ENCODE measurements around the gene MRPL28.

- no peak for TF ChIP-seq CTCF (IDR thresholded peaks at IDR 0.05; ENCODE audit: low read depth, low read length, poor library complexity, severe bottlenecking)
- TF ChIP-seq EZH2phosphoT487 (IDR thresholded peaks at IDR 0.05; ENCODE audit: borderline replicate concordance, low read length), result no peak
Measured at GRCh38 chr16:400061-400591, 29.8 kb upstream of the MRPL28 start.

Data from DOHH2 (cell line).